Osteoblast (primary cell): Measurements from ENCODE around the gene MRPS15. TPM values are rescaled to one million over a fixed set of nuclear protein-coding genes. Genes with fewer than 3 reads are reported as not detected.
"Not testable (repeated sequence)": the region's sequence is repeated elsewhere in the genome, so short reads cannot be mapped to it uniquely, and the experiment has no call there.

ENCODE experiments used
- DNase-seq: peaks from one replicate; pipeline ENCODE4 v3.0.0; 2011; ENCODE audit warnings: low spot score, mixed read lengths; ENCODE audit not compliant: insufficient read length; ENCODE audit errors: missing footprints
- H2AFZ ChIP-seq: 2 replicates; pipeline ENCODE4 v1.6.0; 2011; ENCODE audit warnings: mild to moderate bottlenecking, low read length
- H3K27ac ChIP-seq: 2 replicates; pipeline ENCODE4 v1.5.1; 2011; ENCODE audit warnings: mild to moderate bottlenecking, low read depth, low read length, moderate library complexity
- H3K27me3 ChIP-seq: 2 replicates; pipeline ENCODE4 v1.6.0; 2012; ENCODE audit warnings: mild to moderate bottlenecking, control low read depth, inconsistent platforms, low read length, moderate library complexity; ENCODE audit not compliant: insufficient read depth
- H3K36me3 ChIP-seq: 2 replicates; pipeline ENCODE4 v1.5.1; 2011; ENCODE audit warnings: mild to moderate bottlenecking, low read length, control low read depth, moderate library complexity; ENCODE audit not compliant: insufficient read depth
- H3K4me1 ChIP-seq: 2 replicates; pipeline ENCODE4 v1.5.1; 2011; ENCODE audit warnings: mild to moderate bottlenecking, low read length, control low read depth, moderate library complexity; ENCODE audit not compliant: insufficient read depth
- H3K4me2 ChIP-seq: 2 replicates; pipeline ENCODE4 v1.6.0; 2011; ENCODE audit warnings: mild to moderate bottlenecking, low read length; ENCODE audit not compliant: insufficient read depth
- H3K4me3 ChIP-seq: fragments of 200-600 bp; sonication (generic); 3 replicates; pipeline ENCODE4 v1.5.1; 2012; ENCODE audit warnings: mild to moderate bottlenecking, low read length, inconsistent platforms; ENCODE audit not compliant: insufficient read depth
- H3K79me2 ChIP-seq: 2 replicates; pipeline ENCODE4 v1.6.0; 2012; ENCODE audit warnings: mild to moderate bottlenecking, low read length, control low read depth, inconsistent platforms; ENCODE audit not compliant: insufficient read depth
- H3K9me3 ChIP-seq: 2 replicates; pipeline ENCODE4 v1.5.1; 2011; ENCODE audit warnings: low read depth, low read length, control low read depth
- H4K20me1 ChIP-seq: 2 replicates; pipeline ENCODE4 v1.6.0; 2012; ENCODE audit warnings: mild to moderate bottlenecking, low read length, control low read depth; ENCODE audit not compliant: insufficient read depth
- total RNA-seq: library from RNA; depleted of rRNA; stranded (reverse); fragments of >200 nt; gene quantifications from 2 replicates; pipeline ENCODE4 v1.2.3, GENCODE V29; 2012
- TF ChIP-seq, protein P1 (sequence below): IDR thresholded peaks from 2 replicates; pipeline ENCODE4 v1.5.1; 2011; ENCODE audit warnings: mild to moderate bottlenecking, low read depth, low read length, moderate library complexity; ENCODE audit errors: extremely low read depth

Gene MRPS15
- total RNA-seq, 1 donor, result 77.1 TPM

- Histone ChIP-seq H2AFZ (no peak overlapping the region), H3K27me3 (peaks cover 21% of the 10 kb centered on the region), H3K27ac (no peak overlapping the region), H3K4me2 (no peak overlapping the region), H3K9me3 (no peaks in the 10 kb centered on the region), H3K4me1 (no peaks in the 10 kb centered on the region), H3K79me2 (no peaks in the 10 kb centered on the region), H3K36me3 (no peaks in the 10 kb centered on the region), H4K20me1 (no peaks in the 10 kb centered on the region), H3K4me3 (no peak overlapping the region)
- DNase-seq, result no peak
- TF ChIP-seq, protein P1, sequence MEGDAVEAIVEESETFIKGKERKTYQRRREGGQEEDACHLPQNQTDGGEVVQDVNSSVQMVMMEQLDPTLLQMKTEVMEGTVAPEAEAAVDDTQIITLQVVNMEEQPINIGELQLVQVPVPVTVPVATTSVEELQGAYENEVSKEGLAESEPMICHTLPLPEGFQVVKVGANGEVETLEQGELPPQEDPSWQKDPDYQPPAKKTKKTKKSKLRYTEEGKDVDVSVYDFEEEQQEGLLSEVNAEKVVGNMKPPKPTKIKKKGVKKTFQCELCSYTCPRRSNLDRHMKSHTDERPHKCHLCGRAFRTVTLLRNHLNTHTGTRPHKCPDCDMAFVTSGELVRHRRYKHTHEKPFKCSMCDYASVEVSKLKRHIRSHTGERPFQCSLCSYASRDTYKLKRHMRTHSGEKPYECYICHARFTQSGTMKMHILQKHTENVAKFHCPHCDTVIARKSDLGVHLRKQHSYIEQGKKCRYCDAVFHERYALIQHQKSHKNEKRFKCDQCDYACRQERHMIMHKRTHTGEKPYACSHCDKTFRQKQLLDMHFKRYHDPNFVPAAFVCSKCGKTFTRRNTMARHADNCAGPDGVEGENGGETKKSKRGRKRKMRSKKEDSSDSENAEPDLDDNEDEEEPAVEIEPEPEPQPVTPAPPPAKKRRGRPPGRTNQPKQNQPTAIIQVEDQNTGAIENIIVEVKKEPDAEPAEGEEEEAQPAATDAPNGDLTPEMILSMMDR, result no peak
Observed at GRCh38 chr1:36480161-36480560, 16.0 kb upstream of the MRPS15 start.

DNA sequence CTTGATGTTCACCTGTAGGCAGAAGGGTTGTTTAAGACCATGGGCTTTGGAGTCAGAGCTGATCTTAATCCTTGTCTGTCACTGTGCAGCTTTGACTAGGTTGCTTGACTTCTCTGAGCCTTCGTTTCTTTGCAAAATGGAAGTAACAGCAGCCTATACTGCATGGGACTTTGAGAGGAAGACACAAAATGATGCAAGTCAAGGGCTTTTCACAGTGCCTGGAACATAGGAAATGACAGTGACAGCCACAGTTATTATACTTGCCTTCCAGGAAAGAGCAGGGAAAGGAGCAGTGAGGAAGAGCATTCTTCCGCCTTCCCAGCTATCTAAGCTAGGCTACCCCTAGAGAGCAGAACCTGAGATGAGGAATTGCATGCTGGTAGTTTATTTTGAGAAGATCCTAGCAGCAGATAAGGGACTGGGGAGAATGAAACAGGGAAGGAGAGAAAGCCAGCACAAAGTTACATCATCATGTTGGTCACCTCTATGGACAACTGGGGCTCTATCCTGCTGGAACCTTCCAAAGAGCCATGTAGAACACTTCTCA, 15.4 kb upstream of the MRPS15 start:
- Histone ChIP-seq H3K9me3 (no peaks in the 10 kb centered on the region), H3K4me3 (no peak overlapping the region), H2AFZ (no peak overlapping the region), H3K4me1 (no peaks in the 10 kb centered on the region), H3K36me3 (no peaks in the 10 kb centered on the region), H3K27me3 (peaks cover 21% of the 10 kb centered on the region), H3K4me2 (no peak overlapping the region), H3K27ac (no peak overlapping the region), H3K79me2 (no peaks in the 10 kb centered on the region), H4K20me1 (no peaks in the 10 kb centered on the region)
- peak; percentile 56 for DNase-seq
- TF ChIP-seq, protein P1, result no peak

DNA sequence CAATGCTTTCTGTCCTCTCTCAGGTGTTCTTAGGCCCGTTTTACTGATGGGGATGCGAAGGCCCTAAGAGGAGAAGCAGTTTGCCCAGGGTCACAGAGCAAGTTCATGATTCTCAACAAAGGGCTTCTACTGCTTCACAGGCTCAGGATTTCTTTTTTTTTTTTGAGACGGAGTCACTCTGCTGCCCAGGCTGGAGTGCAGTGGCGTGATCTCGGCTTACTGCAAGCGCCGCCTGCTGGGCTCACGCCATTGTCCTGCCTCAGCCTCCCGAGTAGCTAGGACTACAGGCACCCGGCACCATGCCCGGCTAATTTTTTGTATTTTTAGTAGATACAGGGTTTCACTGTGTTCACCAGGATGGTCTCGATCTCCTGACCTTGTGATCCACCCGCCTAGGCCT, 13.4 kb upstream of the MRPS15 start:
- DNase-seq, H3K4me2 ChIP-seq, H3K36me3 ChIP-seq, H3K4me1 ChIP-seq, H3K4me3 ChIP-seq, H4K20me1 ChIP-seq, H3K79me2 ChIP-seq, H3K27ac ChIP-seq, H2AFZ ChIP-seq, H3K9me3 ChIP-seq: not testable (repeated sequence)
- peaks cover 15% of the 10 kb centered on the region for H3K27me3 ChIP-seq

DNA sequence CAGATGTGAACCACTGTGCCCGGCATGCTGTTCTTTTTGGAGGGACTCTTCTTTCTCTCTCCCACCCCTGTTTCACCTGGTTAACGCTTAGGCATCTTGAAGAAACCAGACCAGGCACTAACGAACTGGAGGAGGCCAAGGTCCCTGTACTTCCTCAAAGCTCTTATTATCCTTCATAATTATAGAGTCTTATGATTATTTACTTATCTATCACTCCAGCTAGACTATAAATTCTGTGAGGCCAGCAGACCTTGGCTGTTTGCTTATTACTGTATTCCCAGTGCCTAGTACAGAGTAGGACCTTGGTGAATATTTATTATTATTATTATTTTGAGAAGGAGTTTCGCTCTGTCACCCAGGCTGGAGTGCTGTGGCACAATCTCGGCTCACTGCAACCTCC, 12.8 kb upstream of the MRPS15 start:
- Histone ChIP-seq H3K4me2 (no peak overlapping the region), H3K27ac (no peak overlapping the region), H2AFZ (no peak overlapping the region), H4K20me1 (no peaks in the 10 kb centered on the region), H3K36me3 (no peaks in the 10 kb centered on the region), H3K4me1 (no peaks in the 10 kb centered on the region), H3K4me3 (no peak overlapping the region), H3K9me3 (no peaks in the 10 kb centered on the region), H3K27me3 (peaks cover 15% of the 10 kb centered on the region), H3K79me2 (no peaks in the 10 kb centered on the region)
- peak; percentile 82 for DNase-seq
- TF ChIP-seq, protein P1, result no peak
